Activated CD4-positive, alpha-beta T cell treated with anti-CD3 and anti-CD28 coated beads for 1 hour (primary cell): ENCODE data around the gene GAL3ST2.
A peak's percentile ranks its signal among the peaks of the same experiment; 100 is the strongest.
"Not testable (repeated sequence)": the region's sequence is repeated elsewhere in the genome, so short reads cannot be mapped to it uniquely, and the experiment has no call there.

Source experiments
- DNase-seq: peaks from one replicate; pipeline ENCODE4 v3.0.0-alpha.2; 2020

GAL3ST2 gene

DNA sequence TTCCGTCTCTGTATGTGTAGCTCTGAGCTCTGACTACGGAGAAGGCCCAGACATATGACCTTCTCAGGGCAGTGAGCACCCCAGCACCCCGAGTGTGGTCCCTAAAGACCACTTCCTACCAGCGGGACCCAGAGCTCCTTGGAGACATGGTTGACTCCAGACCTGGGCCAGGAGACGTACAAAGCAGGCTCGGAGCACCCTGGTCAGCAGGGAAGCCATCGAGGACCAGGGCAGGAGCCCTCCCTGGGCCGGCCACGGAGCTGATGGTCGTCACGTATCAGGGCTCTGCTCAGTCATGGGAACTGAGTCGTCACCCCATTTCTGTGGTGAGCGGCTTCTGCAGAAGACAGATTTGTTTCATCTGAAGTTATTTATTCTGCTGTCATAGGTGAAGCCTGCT is 19.6 kb downstream of the GAL3ST2 start:
- no peak for DNase-seq

DNA sequence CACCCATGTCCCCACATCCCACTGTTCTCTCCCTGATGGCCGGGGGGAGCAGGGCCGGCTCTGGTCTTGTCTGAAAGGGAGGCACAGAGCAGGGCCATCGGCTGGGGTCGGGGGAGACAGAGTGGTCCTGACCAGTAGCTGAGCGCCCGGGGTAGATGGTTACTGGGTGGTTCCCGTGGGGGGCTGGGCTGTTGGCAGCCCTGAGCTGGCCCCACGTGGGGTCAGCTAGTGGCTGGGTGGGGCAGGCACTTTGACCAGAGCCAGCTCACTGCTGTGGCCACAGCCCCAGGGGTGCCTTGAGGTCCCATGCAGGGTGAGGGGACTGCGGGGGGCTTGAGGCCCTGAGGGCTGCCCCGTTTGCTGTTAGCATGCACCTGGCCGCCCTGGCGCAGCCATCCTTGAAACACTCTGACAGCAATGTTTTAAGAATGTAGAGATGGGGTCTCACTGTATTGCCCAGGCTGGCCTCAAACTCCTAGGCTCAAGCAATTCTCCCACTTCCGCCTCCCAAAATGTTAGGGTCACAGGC is 20.1 kb downstream of the GAL3ST2 start:
- DNase-seq = no peak

DNA sequence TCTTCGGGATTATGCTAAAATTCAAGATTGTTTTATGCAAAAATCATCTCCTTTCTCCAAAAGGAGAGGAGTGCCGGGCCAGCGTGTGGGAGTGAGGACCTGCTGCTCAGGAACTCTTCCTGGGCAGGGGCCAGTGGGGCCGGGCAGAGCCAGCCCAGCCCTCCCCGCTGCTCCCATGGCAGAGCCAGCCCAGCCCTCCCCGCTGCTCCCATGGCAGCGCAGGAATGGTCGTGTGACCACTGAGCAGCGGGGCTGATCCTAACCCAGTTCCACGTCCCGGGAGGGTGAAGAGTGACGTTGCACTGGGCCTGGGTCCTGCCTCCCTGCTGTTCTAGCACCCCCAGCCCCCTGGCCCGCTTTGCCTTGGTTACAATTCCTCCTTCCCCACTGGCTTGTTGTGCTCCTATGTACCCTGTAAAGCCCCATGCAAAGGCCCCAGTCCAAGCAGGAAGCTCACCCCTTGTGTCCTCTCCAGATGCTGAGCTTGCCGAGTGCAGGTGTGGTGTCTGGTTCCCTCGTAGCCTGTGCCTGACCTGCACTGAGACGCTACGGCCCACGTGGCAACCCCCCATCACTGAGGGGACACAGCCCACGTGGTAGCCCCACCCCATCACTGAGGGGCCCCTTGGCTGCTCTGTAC is 20.9 kb downstream of the GAL3ST2 start:
- DNase-seq = no peak

DNA sequence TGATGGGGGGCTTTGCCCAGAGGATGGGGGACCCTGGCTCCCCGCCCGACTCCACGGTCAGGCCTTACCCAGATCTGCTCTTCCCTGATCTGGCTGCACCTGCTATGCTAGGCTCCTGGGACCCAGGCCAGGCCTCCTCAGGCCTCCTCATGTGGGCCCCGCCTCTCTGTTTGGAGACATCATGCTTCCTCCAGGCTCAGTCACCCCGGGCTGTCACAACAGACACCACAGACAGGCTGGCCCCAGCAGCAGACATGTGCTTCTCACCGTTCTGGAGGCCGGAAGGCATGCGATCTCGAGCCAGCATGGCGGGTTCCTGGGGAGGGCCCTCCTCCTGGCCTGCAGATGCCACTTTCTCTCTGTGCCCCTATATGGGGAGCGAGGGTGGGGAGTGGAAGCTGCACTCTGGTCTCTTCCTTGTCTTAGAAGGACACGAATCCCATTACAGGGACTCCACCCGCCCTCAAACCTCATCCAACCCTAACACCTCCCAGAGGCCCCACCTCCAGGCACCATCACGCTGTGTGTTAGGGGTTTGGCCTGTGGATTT is 21.5 kb downstream of the GAL3ST2 start:
- DNase-seq = peak; percentile 6

DNA sequence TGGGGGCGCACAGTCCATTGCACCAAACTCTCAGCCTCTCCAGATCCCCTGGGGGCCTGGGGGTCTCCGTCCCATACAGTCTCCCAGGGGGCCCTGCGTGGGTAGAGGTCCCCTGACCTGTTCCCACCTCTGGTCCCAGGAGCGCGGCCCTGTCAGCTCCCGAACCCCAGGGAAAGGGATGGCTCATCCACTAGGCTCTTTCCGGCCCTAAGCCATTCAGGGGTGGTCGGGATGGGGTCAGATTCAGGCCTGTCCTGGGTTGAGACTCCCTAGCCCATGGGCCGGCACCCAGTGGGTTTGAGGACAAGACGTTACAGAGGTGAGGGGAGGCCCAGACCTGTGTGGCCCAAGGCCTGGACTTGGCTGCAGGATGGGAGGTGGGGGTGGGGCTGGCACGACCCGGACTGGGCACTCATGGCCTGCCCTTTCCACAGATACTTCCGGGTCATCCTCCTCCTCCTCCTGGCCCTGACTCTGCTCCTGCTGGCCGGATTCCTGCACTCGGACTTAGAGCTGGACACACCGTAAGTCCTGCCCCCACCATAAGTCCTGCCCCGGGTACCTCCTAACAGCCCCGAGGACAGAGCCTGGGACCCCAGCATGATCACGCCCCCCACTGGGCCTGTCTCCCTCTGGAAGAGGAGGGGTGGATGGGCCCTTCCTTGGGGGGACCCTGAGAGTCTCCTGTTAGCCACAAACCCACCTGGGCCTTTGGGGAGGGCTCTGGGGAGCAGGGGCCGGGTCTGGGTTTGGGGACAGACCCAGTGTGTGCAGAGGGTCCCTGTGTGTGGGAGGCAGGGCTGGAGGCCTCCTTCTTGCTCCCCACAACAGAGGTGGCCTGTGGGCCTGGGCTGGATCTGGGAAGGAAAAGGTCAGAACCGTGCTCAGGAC is 22.3 kb downstream of the GAL3ST2 start:
- no peak for DNase-seq

DNA sequence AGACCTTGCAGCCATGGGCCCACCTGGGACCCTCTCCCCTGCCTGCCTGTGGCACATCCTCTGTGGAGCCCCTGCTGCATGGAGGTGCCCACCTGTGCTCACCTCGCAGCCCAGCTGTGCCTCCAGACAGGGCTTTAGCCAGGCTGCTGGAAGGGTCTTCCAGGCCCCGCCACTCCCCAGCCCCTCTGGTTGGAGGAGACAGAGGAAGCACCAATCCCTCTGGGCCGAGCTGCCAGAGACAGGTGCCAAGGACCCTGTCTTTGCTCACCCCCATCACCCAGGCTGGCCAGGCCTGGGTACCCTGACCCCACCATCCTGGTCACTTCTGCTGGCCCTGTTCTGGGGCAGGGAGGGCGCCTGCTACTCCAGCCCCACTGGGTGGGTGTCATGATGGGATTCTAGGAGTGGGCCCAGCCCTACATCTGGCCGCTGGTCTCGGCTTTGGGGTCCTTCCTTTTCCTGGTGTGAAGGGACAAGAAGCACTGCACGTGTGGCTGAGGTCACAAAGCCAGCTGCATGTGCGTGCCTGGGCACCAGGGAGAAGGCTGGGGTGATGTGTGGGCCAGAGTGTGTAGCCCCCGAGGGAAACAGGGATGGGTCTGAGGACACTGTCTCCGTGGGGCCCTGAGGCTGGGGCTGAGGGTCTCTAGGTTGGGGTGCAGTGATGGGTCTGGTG is 23.0 kb downstream of the GAL3ST2 start:
- no peak for DNase-seq

DNA sequence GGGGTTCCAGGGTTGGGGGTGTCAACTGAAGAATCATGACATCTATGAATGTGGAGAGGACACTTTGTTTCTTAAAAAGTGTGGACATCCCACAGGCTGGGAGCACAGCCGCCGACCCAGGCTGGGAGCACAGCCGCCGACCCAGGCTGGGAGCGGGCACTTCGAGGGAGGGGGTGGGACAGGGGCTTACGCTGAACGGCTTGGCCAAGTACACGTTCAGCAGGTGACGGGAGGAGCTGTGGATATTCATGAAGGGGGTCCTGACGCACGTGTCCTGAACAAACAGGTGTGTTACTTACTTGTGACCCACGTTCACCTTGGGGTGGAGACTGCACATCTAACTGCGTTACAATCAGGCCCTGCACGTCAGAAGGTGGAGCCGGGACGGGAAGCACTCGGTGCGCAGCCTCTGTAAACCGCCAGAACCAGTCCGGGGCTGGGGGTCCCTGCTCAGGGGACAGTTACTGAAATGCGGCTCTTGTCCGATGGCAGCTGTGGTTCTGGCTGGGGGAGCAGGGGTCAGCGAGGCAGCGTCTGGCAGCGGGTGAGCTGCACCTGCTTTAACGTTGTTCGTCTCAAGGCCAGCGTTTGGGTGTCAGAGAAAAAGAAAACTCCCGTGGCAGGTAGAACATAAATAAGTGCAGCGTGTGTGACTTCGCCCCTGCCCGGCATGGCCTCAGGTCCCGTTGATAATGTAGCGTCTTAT is 23.7 kb downstream of the GAL3ST2 start:
- not testable (repeated sequence) for DNase-seq

DNA sequence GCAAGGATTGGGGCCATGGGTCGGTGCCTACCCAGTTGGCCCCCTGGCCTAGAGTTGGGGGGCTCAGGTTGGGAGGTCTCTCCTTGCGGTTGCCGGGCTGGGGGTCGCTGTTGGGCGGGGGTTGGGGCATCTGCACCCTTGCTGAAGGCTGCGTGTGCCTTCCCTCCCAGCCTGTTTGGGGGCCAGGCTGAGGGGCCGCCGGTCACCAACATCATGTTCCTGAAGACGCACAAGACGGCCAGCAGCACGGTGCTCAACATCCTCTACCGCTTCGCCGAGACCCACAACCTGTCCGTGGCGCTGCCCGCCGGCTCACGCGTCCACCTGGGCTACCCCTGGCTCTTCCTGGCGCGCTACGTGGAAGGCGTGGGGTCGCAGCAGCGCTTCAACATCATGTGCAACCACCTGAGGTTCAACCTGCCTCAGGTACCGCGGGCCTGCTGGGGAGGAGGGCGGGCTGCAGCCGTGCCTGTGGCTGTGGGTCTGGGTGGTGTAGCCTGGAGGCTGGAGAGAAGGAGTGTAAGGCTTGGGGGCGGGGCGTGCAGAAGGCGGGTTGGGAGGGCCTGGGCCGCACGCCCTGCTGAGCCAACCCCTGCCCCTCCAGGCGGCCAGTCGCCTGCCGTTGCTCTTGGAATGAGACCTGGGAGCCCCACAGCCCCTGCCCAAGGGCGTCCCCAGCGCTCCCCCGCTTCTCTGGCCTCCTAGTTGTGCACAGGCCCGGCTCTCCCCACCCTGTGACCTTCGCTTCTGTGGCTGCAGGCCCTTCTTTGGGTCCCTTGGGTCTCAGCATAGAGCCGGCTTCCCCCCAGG is 25.2 kb downstream of the GAL3ST2 start:
- DNase-seq = no peak

DNA sequence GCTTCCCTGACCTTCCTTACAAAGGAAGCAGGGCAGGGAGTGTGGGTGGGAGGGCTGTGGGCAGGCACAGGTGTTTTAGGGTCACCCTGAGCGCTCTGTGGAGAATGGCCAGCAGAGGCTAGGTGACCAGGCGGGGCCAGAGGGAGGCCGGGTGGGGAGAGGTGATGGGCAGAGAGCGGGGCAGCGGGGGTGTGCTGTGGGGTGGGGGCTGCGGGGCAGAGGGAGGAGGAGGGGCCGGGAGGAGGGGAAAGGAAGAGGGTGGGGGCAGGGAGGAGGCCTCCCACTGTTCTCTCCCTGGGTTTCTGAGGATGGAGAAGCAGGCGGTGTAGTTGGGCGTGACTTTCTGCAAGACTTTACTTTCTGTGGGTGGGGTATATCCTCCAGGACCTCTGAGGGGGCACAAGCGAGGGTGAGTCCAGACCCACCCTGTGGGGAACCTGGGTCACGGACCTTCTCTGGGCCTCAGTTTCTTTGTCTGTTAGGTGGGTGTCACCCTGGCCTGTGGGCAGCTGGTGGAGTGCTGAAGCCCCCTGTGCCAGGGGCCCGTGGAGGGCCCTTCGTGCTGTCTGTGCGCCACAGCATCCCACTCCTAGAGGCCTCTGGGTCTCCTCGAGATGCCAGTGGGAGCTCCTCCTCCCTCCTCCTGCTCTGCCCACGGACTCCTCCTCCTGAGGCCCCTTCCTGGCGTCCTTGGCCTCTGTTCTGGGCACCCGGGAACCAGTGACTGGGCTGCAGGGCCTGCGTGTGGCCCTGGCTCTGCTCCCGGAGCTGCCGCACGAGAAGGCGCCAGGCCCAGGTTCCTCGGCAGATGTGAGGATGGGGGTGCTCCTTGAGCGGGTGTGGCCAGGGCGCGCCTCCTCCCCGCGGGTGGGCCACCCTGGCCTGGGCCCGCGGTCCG is 26.0 kb downstream of the GAL3ST2 start:
- no peak for DNase-seq

DNA sequence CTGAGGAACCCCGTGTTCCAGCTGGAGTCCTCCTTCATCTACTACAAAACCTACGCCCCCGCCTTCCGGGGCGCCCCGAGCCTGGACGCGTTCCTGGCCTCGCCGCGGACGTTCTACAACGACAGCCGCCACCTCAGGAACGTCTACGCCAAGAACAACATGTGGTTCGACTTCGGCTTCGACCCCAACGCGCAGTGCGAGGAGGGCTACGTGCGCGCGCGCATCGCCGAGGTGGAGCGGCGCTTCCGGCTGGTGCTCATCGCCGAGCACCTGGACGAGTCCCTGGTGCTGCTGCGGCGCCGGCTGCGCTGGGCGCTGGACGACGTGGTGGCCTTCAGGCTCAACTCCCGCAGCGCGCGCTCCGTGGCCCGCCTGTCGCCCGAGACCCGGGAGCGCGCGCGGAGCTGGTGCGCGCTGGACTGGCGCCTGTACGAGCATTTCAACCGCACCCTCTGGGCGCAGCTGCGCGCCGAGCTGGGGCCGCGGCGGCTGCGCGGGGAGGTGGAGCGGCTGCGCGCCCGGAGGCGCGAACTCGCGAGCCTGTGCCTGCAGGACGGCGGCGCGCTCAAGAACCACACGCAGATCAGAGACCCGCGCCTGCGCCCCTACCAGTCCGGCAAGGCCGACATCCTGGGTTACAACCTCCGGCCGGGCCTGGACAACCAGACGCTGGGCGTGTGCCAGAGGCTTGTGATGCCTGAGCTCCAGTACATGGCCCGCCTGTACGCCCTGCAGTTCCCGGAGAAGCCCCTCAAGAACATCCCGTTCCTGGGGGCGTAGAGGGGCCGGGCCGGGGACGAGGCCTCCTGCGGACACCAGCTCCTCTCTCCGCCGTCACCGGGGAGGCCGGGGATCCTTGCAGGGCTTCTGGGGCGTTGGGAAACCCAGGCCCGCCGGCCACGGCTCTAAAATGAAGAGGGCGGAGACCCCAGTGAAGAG is 27.0 kb downstream of the GAL3ST2 start:
- DNase-seq = no peak

DNA sequence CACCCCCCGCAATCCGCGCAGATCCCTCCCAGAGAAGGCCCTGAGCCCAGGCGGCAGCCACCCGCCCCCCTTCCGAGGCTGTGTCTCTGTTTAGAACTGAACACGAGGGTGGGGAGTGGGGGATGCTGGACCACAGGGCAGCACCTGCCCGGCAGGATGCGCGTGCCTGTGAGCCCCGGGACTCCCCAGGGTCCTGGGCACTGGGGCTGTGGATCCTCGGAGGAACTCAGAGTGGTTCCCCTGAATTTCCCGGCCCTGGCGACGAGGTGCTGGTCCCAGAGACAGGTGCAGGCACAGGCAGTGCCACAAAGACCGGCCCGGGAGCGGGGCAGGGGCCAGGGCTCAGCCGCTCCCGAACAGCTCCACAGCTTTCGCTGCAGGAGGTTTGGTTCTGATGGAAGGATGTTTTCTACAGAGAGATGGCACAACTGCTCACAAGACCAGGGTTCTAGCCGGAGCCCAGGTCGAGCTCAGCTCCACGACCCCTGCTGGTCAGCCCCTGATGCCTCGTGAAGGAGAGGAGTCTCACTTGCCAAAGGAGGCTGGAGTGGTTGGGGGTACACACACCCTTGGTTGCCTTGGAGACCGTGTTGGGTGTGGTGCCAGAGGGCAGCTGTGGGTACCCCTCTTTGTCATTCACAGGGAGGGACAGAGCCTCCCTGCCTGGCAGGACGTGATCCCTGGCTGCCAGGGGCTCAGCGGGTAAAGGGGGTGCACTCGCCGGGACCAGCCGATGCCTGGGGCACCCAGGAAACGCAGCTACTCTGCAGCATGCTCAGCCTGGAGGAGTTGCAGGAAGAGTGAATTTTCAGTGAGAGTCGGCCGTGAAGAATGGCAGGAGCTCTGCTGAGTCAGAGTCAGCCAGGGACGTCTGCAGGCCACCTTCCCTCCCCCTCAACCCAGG is 28.0 kb downstream of the GAL3ST2 start:
- DNase-seq = no peak

DNA sequence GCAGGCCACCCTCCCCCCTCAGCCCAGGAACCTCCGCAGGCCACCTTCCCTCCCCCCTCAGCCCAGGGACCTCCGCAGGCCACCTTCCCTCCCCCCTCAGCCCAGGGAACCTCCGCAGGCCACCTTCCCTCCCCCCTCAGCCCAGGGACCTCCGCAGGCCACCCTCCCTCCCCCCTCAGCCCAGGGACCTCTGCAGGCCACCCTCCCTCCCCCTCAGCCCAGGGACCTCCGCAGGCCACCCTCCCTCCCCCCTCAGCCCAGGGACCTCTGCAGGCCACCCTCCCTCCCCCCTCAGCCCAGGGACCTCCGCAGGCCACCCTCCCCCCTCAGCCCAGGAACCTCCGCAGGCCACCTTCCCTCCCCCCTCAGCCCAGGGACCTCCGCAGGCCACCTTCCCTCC is 29.6 kb downstream of the GAL3ST2 start:
- not testable (repeated sequence) for DNase-seq

DNA sequence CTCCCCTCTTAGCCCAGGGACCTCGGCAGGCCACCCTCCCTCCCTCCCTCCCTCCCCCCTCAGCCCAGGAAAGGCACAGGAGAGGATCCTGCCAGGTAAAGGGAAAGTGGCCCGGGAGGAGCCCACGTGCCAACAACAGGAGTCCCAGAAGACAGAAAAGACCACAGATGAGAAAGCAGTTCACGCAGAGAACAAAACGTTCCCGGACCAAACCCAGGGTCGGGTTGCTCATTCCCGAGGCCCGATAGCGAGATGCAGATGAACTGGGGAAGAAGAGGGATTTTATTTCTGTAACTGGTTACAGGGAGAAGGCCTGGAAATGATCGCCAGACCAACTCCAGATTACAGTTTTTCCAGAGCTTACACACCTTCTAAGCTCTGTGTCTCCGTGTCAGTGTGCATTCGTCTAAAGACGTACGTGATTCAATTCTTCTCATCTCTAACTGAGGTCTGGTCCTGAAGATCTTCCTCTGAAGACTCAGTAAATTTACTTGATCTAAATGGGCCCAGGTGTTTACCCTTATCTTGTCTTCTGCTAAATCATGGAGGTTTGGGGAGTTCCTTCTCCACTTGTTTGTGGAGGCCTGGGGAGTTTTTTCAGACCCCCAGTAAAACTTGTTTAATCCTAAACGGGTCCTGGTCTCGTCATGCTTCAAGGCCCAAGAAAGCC is 31.6 kb downstream of the GAL3ST2 start:
- DNase-seq = no peak

DNA sequence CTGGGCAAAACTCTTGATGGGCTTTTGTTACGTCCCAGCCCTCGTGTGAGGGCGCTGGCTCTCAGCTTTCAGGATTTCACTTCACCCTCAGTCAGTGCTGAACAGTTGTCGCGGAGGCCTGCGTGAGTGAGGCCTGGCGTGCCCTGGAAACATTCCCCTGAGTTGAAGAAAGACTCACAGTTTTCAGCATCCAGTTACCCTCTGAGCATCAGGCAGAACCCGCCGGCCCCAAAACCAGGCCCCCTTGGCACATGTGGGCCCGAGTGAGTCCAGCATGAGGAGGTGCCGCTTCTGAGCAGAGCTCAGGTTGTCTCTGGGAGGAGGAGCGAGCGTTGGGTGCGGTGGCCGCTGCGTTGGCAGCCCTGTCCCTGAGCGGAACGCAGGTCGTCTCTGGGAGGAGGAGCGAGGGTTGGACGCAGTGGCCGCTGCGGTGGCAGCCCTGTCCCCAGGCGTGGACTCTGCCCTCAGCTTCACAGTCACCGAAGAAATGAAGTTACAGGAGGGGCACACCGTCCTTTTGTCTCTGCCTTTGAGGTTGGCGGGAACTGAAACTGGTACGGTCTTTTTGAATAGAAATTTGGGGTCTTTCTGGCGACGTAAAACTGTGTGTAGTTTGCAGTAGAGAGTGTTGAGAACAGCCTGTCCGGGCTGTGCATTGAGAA is 32.2 kb downstream of the GAL3ST2 start, which contains the start of gene NEU4:
Gene NEU4, plus strand, starts transcription at position 473 of the 662 bp plus-strand sequence. CDS start 5,292 bp downstream, outside the sequence.
- DNase-seq = no peak

DNA sequence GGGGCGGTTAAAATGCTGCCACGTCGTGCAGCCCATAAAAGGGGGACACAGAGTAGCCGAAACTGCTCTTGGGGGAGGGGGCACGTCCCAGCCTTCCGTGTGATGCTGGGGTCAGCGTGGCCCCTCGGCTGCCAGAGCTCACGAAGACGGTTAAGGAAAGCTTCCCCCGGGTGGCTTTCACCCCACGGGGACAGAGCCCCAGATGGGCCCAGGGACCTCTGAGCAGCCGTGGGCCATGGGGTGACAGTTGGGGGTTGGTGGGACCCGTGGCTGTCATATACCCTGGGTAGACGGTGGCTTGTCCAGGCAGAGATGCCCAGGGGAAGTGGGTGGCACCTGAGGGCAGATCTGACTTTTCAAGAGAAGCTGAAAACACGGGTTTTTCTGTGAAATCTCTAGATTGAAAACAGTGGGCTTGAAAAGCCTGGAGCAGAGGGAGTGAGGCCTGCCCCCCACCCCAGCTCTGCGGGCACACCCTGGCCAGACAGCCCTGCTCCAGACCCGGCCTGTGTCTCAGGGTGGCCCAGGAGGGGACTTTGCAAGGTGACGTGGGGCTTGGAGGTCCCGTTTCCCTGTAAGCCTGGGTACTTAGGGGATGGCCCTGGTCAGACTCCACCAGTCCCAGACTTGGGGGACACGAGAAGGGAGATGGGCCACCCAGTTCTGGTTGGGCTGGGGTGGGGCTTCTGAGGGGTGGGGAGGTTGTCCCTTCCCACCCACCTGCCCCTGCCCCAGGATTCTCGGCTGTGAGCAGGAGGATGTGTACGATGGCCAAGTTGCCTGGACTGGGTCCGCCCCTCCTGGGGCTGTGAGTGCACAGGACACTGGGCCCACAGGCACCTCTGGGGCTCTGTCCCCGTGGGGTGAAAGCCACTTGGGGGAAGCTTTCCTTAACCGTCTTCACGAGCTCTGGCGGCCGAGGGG is 33.0 kb downstream of the GAL3ST2 start:
- DNase-seq = no peak
